ENCODE results near the gene NELL2. TPM values are rescaled to one million over a fixed set of nuclear protein-coding genes. Genes with fewer than 3 reads are reported as not detected.

NELL2 gene
- total RNA-seq, 1 donor from 2014 or later = 1.0 TPM

GRCh38 chr12:44667461-44667860, 208.7 kb downstream of the NELL2 start:
- no peaks in the 10 kb centered on the region for H3K4me1 ChIP-seq (ENCODE audit: insufficient read depth, low read length)
- H3K9ac ChIP-seq (ENCODE audit: low read length) = no peak overlapping the region
- no peak overlapping the region for H2AFZ ChIP-seq (ENCODE audit: low read depth, low read length)
- DNase-seq (ENCODE audit: low read depth) = no peak
- H3K4me3 ChIP-seq (ENCODE audit: insufficient read depth, low read depth, low read length) = no peak overlapping the region
- H3K36me3 Mint-ChIP-seq (ENCODE audit: low read depth, unreplicated experiment) = no peaks in the 10 kb centered on the region
- no peak for FAIRE-seq
- H3K4me2 ChIP-seq (ENCODE audit: low read length) = no peak overlapping the region
- peaks cover 8% of the 10 kb centered on the region for H3K9me3 ChIP-seq (ENCODE audit: insufficient read depth, low read depth, low read length)
- peaks cover 5% of the 10 kb centered on the region for H3K9me3 Mint-ChIP-seq (ENCODE audit: unreplicated experiment)
- no peaks in the 10 kb centered on the region for H3K27me3 Mint-ChIP-seq (ENCODE audit: low read depth, unreplicated experiment)
- no peaks in the 10 kb centered on the region for H3K27me3 ChIP-seq (ENCODE audit: insufficient read depth, low read length)
- no peak overlapping the region for H3K27ac ChIP-seq (ENCODE audit: low read depth, low read length)
- no peaks in the 10 kb centered on the region for H3K36me3 ChIP-seq (ENCODE audit: insufficient read depth, low read length)
- no peaks in the 10 kb centered on the region for H3K79me2 ChIP-seq (ENCODE audit: insufficient read depth, low read length)
- H3K4me1 Mint-ChIP-seq (ENCODE audit: low read depth, unreplicated experiment) = no peaks in the 10 kb centered on the region
- TF ChIP-seq CTCF (IDR thresholded peaks at IDR 0.05; ENCODE audit: insufficient read depth, low read depth, low read length) = no peak
- no peak overlapping the region for H3K27ac Mint-ChIP-seq (ENCODE audit: unreplicated experiment)
- no peak overlapping the region for H3K4me3 Mint-ChIP-seq (ENCODE audit: unreplicated experiment)
- H4K20me1 ChIP-seq (ENCODE audit: insufficient read depth, low read length) = no peaks in the 10 kb centered on the region

- no peaks in the 10 kb centered on the region for H3K27me3 ChIP-seq (ENCODE audit: insufficient read depth, low read length)
- no peak overlapping the region for H3K9ac ChIP-seq (ENCODE audit: low read length)
- no peaks in the 10 kb centered on the region for H3K79me2 ChIP-seq (ENCODE audit: insufficient read depth, low read length)
- no peaks in the 10 kb centered on the region for H3K9me3 Mint-ChIP-seq (ENCODE audit: unreplicated experiment)
- H3K4me2 ChIP-seq (ENCODE audit: low read length) = no peak overlapping the region
- FAIRE-seq (no peak), DNase-seq (ENCODE audit: low read depth) (no peak)
- H3K4me1 ChIP-seq (ENCODE audit: insufficient read depth, low read length) = no peaks in the 10 kb centered on the region
- no peak overlapping the region for H3K4me3 Mint-ChIP-seq (ENCODE audit: unreplicated experiment)
- H3K4me1 Mint-ChIP-seq (ENCODE audit: low read depth, unreplicated experiment) = no peaks in the 10 kb centered on the region
- TF ChIP-seq CTCF (IDR thresholded peaks at IDR 0.05; ENCODE audit: insufficient read depth, low read depth, low read length) = no peak
- no peak for TF ChIP-seq EZH2 (IDR thresholded peaks at IDR 0.05; ENCODE audit: insufficient read depth, low read length)
- peaks cover 2% of the 10 kb centered on the region for H3K9me3 ChIP-seq (ENCODE audit: insufficient read depth, low read depth, low read length)
- no peaks in the 10 kb centered on the region for H3K36me3 Mint-ChIP-seq (ENCODE audit: low read depth, unreplicated experiment)
- no peaks in the 10 kb centered on the region for H3K27me3 Mint-ChIP-seq (ENCODE audit: low read depth, unreplicated experiment)
- H4K20me1 ChIP-seq (ENCODE audit: insufficient read depth, low read length) = no peaks in the 10 kb centered on the region
- no peak overlapping the region for H3K4me3 ChIP-seq (ENCODE audit: insufficient read depth, low read depth, low read length)
- H3K27ac Mint-ChIP-seq (ENCODE audit: unreplicated experiment) = no peak overlapping the region
- no peak overlapping the region for H2AFZ ChIP-seq (ENCODE audit: low read depth, low read length)
- H3K36me3 ChIP-seq (ENCODE audit: insufficient read depth, low read length) = no peaks in the 10 kb centered on the region
- H3K27ac ChIP-seq (ENCODE audit: low read depth, low read length) = no peak overlapping the region
These were observed 212.8 kb downstream of the NELL2 start for GRCh38 chr12:44663291-44663690.

- TF ChIP-seq EZH2 (IDR thresholded peaks at IDR 0.05; ENCODE audit: insufficient read depth, low read length) (no peak), CTCF (IDR thresholded peaks at IDR 0.05; ENCODE audit: insufficient read depth, low read depth, low read length) (no peak)
- Mint-ChIP-seq H3K27me3 (ENCODE audit: low read depth, unreplicated experiment) (no peaks in the 10 kb centered on the region), H3K27ac (ENCODE audit: unreplicated experiment) (no peak overlapping the region), H3K36me3 (ENCODE audit: low read depth, unreplicated experiment) (no peaks in the 10 kb centered on the region), H3K9me3 (ENCODE audit: unreplicated experiment) (peaks cover 4% of the 10 kb centered on the region), H3K4me1 (ENCODE audit: low read depth, unreplicated experiment) (peaks cover 10% of the 10 kb centered on the region), H3K4me3 (ENCODE audit: unreplicated experiment) (no peak overlapping the region)
- Histone ChIP-seq H3K27ac (ENCODE audit: low read depth, low read length) (no peak overlapping the region), H3K79me2 (ENCODE audit: insufficient read depth, low read length) (no peaks in the 10 kb centered on the region), H4K20me1 (ENCODE audit: insufficient read depth, low read length) (no peaks in the 10 kb centered on the region), H3K4me3 (ENCODE audit: insufficient read depth, low read depth, low read length) (no peak overlapping the region), H3K4me2 (ENCODE audit: low read length) (no peak overlapping the region), H3K4me1 (ENCODE audit: insufficient read depth, low read length) (no peaks in the 10 kb centered on the region), H3K27me3 (ENCODE audit: insufficient read depth, low read length) (no peaks in the 10 kb centered on the region), H3K9me3 (ENCODE audit: insufficient read depth, low read depth, low read length) (no peaks in the 10 kb centered on the region), H3K36me3 (ENCODE audit: insufficient read depth, low read length) (no peaks in the 10 kb centered on the region), H3K9ac (ENCODE audit: low read length) (no peak overlapping the region), H2AFZ (ENCODE audit: low read depth, low read length) (no peak overlapping the region)
- no peak for DNase-seq (ENCODE audit: low read depth)
- FAIRE-seq = no peak
These were observed 220.3 kb downstream of the NELL2 start for GRCh38 chr12:44655846-44656245.

Measured in astrocyte (in vitro differentiated cells and primary cell).